NCI-H2196 (cell line): ENCODE results near the gene PLCB4.

Experiments
- DNase-seq: peaks from one replicate; lab custom pipeline; 2025; ENCODE audit not compliant: unreplicated experiment; lab: John Stamatoyannopoulos, UW

PLCB4 gene

GRCh38 chr20:9212735-9213134 lies 143.8 kb downstream of the PLCB4 start:
- no peak for DNase-seq

- DNase-seq, result no peak
These were observed 145.8 kb downstream of the PLCB4 start for GRCh38 chr20:9214685-9215084.

- DNase-seq, result no peak
These were observed 146.7 kb downstream of the PLCB4 start for GRCh38 chr20:9215539-9215938.

- DNase-seq, result no peak
These were observed 149.7 kb downstream of the PLCB4 start for GRCh38 chr20:9218531-9218961.

GRCh38 chr20:9220874-9221547 lies 152.1 kb downstream of the PLCB4 start:
- DNase-seq, result no peak

GRCh38 chr20:9223296-9223695 lies 154.4 kb downstream of the PLCB4 start:
- DNase-seq, result no peak

GRCh38 chr20:9225879-9226278 lies 157.0 kb downstream of the PLCB4 start:
- DNase-seq, result no peak

GRCh38 chr20:9227896-9228615 lies 159.2 kb downstream of the PLCB4 start:
- no peak for DNase-seq

GRCh38 chr20:9228774-9229450 lies 160.0 kb downstream of the PLCB4 start:
- DNase-seq, result no peak

- DNase-seq, result no peak
These were observed 161.5 kb downstream of the PLCB4 start for GRCh38 chr20:9230406-9230805.

- DNase-seq, result no peak
These were observed 164.9 kb downstream of the PLCB4 start for GRCh38 chr20:9233804-9234203.

GRCh38 chr20:9235518-9235917 lies 166.6 kb downstream of the PLCB4 start:
- peak; percentile 17 for DNase-seq

- no peak for DNase-seq
These were observed 167.6 kb downstream of the PLCB4 start for GRCh38 chr20:9236458-9236857.

- peak; percentile 70 for DNase-seq
These were observed 172.4 kb downstream of the PLCB4 start for GRCh38 chr20:9241232-9241692.

GRCh38 chr20:9241721-9242427 lies 173.0 kb downstream of the PLCB4 start:
- peak; percentile 39 for DNase-seq

GRCh38 chr20:9243986-9244385 lies 175.1 kb downstream of the PLCB4 start:
- DNase-seq, result no peak

GRCh38 chr20:9244811-9245210 lies 175.9 kb downstream of the PLCB4 start:
- DNase-seq, result no peak

- DNase-seq, result no peak
These were observed 177.8 kb downstream of the PLCB4 start for GRCh38 chr20:9246731-9247130.

GRCh38 chr20:9250511-9250910 lies 181.6 kb downstream of the PLCB4 start:
- DNase-seq, result no peak

GRCh38 chr20:9253006-9253539 lies 184.2 kb downstream of the PLCB4 start:
- DNase-seq, result no peak

GRCh38 chr20:9255171-9255570 lies 186.3 kb downstream of the PLCB4 start:
- DNase-seq, result no peak
